Measurements from ENCODE around the gene NUFIP2. TPM values are rescaled to one million over a fixed set of nuclear protein-coding genes. Genes with fewer than 3 reads are reported as not detected.
"Not testable (repeated sequence)": the region's sequence is repeated elsewhere in the genome, so short reads cannot be mapped to it uniquely, and the experiment has no call there.

Gene NUFIP2, protein sequence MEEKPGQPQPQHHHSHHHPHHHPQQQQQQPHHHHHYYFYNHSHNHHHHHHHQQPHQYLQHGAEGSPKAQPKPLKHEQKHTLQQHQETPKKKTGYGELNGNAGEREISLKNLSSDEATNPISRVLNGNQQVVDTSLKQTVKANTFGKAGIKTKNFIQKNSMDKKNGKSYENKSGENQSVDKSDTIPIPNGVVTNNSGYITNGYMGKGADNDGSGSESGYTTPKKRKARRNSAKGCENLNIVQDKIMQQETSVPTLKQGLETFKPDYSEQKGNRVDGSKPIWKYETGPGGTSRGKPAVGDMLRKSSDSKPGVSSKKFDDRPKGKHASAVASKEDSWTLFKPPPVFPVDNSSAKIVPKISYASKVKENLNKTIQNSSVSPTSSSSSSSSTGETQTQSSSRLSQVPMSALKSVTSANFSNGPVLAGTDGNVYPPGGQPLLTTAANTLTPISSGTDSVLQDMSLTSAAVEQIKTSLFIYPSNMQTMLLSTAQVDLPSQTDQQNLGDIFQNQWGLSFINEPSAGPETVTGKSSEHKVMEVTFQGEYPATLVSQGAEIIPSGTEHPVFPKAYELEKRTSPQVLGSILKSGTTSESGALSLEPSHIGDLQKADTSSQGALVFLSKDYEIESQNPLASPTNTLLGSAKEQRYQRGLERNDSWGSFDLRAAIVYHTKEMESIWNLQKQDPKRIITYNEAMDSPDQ
- total RNA-seq, result 83.8 TPM

DNA sequence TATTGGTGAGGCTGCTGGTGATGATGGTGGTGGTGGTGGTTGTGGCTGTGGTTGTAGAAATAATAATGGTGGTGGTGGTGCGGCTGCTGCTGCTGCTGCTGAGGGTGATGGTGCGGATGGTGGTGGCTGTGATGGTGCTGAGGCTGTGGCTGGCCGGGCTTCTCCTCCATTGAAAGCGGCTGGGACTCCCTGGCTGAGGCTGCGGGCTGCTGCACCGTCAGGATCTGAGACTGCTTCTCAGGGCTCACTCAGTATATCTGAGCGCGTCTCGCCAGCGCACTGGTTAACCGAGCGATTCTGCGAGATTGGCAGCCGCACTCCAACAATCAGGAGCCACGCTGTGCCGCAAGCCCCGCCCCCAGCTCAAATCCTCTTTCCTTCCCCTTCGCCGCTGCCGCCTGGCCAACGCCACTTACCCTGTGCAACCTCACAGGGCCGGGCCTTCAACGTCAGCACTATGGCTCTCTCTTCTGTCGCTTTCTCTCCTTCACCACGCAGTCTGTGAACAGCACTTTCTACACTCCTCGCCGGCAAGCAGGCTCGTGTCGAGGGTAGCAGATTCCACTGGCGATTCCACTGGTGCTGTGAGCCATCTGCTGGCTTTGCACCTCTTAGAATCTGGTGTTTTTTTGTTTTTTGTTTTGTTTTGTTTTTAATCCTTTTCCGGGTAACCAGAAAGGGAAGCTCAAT lies at the start of gene NUFIP2:
Gene NUFIP2 (minus strand): TSS at position 259 of the 690 bp plus-strand sequence. CDS start 89 bp downstream, at position 170.
- peak; percentile 99 for DNase-seq (ENCODE audit: low spot score)

DNA sequence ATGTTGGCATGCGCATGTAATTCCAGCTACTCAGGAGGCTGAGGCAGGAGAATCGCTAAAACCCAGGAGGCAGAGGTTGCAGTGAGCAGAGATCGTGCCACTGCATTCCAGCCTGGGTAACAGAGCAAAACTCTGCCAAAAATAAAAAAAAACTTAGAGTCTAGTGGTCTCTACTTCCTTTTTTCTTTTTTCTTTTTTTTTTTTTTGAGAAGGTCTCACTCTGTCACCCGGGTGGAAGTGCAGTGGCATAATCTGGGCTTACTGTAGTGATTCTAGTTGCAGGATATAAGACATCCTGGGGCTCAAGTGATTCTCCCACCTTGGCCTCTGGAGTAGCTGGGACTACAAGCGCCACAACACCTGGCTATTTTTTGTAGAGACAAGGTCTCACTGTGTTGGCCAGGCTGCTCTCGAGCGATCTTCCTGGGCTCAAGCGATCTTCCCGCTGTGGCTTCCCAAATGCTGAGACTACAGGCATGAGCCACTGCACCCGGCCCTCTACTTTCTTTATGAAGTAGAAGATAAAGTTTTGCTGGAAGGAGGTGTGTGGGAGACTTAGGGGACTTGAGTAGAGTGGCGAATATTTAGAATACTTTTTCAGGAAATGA lies 48.3 kb upstream of the NUFIP2 start:
- DNase-seq (ENCODE audit: low spot score), result no peak

DNA sequence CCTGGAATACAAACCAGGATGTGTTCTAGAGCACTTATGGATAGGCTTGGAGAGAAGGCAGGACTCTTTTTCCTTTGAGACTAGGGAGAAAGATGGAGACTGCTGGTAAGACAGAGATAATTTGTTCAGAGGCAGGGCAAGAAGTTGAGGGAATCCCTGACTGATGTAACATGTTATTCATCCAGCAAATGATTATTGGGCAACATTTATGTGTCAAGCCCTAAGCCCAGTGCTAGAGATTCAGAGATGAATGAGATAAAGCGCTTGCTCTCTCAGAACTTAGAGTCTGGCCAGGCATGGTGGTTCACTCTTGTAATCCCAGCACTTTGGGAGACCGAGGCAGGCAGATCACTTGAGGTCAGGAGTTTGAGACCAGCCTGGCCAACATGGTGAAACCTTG lies 47.8 kb upstream of the NUFIP2 start:
- DNase-seq (ENCODE audit: low spot score), result no peak

DNA sequence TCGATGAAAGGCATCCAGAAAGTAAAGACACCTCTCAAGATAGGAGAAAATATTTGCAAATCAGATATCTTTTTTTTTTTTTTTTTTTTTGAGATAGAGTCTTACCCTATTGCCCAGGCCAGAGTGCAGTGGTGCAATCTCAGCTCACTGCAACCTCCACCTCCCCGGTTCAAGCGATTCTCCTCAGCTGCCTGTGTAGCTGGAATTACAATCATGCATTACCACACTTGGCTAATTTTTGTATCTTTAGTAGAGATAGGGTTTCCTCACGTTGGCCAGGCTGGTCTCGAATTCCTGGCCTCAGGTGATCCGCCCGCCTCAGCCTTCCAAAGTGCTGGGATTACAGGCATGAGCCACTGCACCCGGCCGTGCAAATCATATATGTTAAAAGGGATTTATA lies 45.1 kb upstream of the NUFIP2 start:
- DNase-seq (ENCODE audit: low spot score), result not testable (repeated sequence)

DNA sequence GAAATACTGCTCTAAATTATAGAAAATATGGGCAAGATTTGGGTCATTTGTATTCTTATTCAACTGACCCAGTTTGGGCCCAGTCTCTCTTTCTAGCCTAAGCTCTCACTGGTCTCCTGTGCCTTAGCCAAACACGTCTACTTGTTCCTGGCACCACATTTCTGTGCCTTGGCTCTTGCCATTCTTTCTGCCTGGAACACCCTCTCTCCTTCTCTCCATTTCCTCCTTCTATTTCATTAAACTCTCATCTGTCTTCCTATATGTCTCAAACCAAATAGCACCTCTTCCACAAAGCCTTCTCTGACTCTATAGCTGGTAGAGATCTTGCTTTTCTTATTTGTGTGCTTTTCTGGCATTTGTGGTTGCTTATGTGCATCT lies 37.7 kb upstream of the NUFIP2 start:
- DNase-seq (ENCODE audit: low spot score), result no peak

DNA sequence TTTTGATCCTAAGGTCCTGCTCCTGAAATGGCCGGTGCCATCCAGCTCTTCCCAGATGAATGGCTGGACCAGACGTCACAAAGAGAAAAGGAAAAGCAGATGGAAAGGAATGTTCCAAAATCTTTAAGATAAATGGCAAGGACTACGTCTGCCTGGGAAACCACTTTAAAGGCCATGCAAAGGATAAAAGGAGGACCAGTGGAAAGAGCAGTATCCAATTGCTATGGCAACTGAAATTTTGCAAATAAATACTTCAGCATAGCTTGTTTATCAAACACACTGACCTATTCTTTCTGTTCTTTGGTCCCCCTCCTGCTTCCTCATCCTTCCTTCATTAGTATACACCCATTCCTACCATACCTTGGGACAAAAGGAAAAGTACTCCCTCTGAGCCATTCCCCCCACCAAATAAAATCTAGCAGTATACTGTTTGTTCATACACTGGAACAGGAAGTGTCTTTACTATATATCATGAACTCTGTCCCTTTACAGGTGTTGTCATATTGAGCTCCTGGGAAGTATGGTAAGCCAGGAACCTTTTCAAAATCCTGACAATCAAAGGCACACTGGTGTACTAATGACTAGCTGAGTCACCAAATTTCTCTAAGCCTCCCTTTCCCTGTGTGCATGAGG lies 37.2 kb upstream of the NUFIP2 start:
- DNase-seq (ENCODE audit: low spot score), result no peak

DNA sequence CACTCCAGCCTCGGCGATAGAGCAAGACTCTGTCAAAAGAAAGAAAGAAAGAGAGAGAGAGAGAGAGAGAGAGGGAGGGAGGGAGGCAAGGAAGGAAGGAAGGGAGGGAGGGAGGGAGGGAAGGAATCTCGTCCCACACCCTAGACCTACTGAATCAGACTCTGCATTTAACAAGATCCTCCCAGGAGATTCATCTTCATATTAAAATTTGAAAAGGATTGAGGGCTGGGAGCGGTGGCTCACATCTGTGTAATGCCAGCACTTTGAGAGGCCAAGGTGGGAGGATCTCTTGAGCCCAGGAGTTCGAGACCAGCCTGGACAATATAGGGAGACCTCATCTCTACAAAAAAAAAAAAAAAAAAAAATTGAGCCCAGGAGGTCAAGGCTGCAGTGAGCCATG lies 33.5 kb upstream of the NUFIP2 start:
- no peak for DNase-seq (ENCODE audit: low spot score)

DNA sequence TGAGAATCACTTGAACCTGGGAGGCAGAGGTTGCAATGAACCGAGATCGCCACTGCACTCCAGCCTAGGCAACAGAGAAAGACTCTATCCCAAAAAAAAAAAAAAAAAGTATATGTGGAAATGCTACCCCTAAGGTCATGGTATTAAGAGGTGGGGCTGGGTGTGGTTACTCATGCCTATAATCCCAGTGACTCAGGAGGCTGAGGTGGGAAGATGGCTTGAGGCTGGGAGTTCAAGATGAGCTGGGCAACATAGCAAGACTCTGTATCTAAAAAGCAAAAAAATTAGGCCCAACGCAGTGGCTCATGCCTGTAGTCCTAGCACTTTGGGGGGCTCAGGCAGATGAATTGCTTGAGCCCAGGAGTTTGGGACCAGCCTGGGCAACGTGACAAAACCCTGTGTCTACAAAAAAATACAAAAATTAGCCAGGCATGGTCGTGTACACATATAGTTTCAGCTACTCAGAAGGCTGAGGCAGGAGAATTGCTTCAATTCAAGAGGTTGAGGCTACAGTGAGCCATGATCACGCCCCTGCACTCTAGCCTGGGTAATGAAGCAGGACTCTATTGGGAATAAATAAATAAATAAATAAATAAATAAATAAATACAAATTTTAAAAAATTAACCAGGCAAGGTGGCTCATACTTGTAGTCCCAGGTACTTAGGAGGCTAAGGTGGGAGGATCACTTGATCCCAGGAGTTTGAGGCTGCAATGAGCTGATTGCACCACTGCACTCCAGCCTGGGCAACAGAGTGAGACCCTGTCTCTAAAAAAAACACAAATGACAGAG lies 32.3 kb upstream of the NUFIP2 start:
- no peak for DNase-seq (ENCODE audit: low spot score)

DNA sequence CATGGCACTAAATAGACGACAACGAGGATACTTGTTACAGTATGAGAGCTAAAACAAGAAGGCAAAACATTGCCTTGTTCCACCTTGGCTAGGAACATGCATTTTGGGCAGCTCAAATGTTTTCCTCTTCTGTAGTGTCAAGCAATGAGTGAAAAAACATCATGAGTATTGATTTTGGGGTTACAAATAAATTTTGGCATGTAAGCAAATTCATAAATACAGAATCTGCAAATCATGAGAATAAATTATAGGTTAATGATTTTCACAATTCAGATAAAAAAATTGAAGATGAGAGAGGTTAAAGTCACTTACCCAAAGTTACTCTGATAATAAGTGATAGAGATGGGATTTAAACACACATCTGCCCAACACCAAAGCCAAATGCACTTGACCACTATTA lies 28.4 kb upstream of the NUFIP2 start:
- no peak for DNase-seq (ENCODE audit: low spot score)

DNA sequence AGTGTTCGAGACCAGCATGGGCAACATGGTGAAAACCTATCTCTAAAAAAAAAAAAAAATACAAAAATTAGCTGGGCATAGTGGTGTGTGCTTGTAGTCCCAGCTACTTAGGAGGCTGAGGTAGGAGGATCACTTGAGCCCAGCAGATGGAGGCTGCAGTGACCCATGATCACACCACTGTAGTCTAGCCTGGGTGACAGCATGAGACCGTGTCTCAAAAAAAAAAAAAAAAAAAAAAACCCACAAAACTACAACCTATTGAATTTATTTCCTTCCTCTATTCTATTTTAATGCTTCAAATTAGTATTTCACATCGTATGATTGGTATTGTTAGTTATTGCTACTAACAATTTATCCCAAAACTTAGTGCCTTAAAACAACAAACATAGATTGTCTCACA lies 9.4 kb upstream of the NUFIP2 start:
- no peak for DNase-seq (ENCODE audit: low spot score)

DNA sequence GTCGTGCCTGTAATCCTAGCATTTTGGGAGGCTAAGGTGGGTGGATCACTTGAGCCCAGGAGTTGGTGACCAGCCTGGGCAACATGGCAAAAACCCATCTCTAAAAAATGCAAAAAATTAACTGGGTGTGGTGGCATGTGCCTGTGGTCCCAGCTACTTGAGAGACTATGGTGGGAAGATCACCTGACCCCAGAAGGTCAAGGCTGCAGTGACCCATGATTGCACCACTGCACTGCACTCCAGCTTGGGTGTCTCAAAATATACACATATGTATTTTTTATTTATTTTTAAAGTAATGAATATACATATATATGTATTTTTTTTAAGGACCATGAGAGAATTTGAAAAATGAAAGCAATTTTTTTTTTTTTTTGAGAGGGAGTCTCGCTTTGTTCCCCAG lies 5.1 kb upstream of the NUFIP2 start:
- DNase-seq (ENCODE audit: low spot score), result no peak

DNA sequence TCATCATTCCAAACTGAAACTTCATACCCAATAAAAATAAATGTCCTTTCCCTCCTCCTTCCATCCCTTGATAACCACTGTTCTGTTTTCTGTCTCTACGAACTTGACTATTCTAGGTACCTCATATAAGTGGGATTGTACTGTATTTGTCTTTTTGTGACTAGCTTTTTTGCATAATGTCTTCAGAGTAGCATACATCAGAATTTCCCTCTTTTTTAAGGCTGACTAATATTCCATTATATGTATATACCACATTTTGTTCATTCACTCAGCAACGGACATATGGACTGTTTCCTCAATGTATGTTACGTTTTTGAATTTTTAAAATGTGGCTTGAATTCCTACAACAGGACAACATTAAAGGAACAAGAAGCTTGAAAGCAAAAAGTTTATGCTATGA lies 1.5 kb upstream of the NUFIP2 start:
- no peak for DNase-seq (ENCODE audit: low spot score)

DNA sequence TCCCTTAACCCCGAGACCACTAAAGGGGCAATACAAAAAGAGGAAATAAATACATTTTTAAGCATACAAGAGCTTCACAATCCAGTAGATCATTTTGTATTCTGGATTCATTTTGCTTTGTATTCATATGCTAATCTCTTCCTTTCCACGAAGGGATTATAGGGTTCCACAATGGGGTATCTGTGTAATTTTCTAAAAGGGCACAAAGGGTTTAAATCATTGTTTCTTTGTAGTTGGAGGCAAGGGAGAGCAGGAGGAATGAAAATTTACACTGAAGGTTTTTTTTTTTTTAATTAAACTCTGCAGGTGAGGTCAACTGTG lies 592 bp upstream of the NUFIP2 start:
- DNase-seq (ENCODE audit: low spot score), result no peak

DNA sequence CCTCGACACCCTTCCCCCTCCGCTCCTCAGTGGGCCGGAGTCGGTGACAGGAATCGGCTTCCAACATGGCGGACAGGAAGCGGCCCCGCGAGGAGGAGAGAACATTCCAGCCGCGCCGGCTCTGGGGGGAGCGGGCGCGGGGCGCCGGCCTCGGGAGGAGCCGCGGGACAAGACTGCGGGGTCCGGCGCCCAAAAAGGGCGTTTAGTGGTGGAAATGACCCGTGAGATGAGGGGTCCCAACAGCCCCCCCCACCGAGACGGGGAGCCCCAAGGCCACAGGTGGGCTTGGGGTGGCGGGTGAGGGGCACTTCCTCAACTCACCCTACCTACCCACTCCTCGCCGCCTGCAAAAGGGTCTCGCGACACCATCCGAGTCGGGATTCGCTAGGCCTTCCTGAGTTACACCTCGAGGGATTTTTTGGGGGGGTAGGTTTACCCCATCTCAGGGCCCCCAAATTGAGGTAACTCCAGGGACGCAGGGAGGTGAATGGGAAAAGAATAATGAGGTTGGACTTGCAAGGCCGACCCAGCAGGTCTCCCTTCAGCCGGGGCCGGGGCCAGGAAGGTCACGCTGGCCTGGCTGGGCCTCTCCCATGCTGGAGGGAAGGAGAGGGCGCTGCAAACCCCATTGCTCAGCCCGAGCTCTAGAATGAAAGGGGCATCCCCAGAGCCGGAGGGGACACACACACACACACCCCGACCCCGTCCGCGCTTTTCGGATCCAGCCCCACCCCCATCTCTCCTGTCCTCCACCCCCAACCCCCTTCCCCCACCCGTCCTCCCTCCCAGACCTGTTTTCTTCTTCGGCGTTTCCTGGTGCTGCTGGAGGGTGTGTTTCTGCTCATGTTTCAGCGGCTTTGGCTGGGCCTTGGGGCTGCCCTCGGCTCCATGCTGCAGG lies 707 bp downstream of the NUFIP2 start:
- DNase-seq (ENCODE audit: low spot score), result peak; percentile 67

DNA sequence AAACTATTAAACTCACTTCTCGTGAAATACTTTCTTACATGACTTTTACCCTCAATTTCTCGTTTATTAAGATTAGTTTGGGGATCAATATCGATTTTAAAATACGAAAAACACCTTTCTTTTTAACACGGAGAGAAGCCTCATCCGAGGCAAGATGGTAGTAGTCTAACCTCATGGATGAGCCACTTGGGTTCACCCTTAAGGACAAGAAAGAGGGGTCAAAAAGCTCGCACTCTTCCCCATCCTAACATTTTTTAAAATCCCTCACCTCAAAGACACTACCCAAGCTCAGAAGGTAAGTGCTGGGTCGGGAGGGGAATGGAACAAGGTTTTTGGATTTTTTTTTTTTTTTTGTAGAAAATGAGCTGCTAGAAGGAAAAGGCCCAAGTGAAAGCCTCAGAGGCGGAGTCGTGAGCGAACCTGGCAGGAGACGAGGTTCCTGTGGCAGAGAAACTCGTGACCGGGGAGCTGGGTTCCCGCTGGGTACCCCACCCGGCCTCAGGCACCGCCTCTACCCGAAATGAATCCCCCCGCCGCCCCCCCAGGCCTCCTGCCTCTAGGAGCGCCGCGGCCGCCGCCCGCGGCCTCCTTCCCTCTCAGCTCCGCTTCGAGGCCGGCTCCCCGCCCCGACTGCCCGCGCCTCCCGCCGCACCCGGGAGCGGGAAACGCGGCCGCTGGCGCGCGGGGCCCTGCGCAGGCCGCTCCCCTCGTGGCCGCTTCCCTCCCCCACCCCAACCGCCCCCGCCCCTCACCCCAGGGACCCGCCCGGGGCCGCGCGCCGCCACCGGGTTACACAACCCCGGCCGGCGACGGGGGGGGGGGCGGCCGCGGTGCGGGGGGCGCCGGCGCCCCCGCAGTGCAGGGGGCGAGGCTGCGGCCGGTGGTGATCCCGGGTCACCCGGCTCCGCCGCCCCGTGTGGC lies 1.6 kb downstream of the NUFIP2 start:
- peak; percentile 79 for DNase-seq (ENCODE audit: low spot score)

DNA sequence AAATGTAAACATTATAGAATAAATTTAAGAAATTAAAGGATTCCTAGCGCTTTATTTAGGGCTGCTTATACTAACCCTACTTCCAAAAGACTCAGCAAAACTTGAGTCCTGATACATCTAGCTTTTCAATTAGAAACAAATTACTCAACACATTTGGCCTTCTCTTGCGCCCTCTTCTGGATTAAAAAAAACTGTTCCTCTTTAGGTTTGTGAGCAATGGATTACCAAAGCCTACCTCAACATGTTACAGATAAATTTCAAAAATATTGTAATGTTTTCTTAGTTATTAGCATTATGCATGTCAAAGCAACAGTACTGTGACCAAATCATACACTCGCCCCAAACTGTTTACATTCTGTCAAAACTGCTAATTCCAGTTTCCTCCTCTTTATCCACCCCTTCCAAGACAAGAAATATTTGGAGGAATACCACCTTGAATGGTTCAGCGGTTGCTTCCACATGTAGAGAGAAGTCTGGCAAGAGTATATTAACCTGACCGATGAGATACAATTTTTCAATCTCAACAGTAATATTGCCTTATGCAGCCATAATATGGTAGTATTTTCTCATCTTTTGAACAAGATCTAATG lies 2.7 kb downstream of the NUFIP2 start:
- DNase-seq (ENCODE audit: low spot score), result no peak

DNA sequence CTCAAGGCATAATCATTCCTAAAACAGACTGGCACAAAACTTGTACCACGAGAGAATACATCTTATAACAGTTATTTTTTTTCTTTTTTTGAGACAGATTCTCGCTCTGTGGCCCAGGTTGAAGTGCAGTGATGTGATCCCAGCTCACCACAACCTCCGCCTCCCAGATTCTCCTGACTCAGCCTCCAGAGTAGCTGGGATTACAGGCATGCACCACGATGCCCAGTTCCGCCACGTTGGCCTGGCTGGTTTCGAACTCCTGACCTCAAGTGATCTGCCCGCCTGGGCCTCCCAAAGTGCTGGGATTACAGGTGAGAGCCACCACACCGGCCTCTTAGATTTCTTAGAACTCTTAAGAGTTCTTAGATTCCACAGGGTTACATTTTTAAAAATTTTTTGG lies 4.1 kb downstream of the NUFIP2 start:
- no peak for DNase-seq (ENCODE audit: low spot score)

DNA sequence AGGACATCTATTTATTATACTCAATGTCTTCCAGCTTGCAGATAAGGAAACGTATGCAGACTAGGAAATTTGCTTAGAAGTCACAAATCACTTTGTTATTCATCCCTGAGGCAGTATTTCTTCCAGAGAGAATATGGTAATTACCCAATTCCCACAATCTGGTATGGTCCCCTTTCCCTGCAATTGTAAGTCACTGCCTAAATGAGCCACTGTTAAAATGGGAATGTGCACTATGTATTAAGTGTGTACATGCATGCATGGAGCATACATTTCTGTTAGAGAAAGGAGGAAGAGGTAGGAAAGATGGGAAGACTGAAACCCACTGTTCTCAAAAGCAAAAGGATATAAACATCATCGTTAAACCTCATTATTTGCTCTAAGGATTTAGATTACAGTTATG lies 10.0 kb downstream of the NUFIP2 start:
- no peak for DNase-seq (ENCODE audit: low spot score)

DNA sequence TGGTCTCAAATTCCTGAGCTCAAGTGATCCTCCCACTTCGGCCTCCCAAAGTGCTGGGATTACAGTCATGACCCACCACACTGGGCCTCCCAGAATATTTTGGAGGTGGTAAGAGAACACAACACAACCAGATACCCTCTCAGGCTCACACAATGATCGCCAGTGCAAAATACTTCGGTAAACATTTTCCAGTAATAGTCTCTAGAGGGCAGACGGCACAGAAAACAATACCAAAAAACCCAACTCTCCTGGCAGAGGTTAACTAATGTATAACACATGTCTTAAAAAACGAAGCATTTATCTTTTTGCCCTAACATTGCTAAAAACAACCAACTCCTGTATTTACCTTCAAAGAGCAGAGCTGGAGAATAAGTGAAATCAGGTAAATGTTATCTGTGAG lies 10.5 kb downstream of the NUFIP2 start:
- no peak for DNase-seq (ENCODE audit: low spot score)
